HG03139 (cell line): ENCODE measurements around the gene PMEPA1.

Source experiments
- ATAC-seq: cut with Tn5 transposase; IDR thresholded peaks from one replicate; pipeline ENCODE4 v1.9.1; 2021; ENCODE audit not compliant: unreplicated experiment

PMEPA1 gene

DNA sequence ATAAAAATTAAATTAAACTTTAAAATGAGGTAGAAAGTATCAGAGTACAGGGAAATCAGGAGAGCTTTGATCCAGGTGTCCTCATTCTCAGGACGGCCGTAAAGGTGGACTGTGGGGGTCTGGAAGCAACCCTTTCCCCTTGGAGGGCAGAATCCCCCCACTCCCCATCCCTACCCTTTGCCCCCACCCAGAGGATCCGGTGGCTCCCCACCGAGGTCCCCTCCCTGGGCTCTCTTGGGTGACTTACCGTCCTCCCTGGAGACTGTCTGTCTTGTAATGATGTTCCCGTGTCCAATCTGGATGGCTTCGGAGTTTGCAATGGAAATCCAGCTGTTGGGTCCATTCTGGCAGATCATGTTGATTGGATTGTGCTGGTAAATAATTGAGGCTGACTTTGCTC, 96.9 kb downstream of the PMEPA1 start:
- ATAC-seq, result no peak

DNA sequence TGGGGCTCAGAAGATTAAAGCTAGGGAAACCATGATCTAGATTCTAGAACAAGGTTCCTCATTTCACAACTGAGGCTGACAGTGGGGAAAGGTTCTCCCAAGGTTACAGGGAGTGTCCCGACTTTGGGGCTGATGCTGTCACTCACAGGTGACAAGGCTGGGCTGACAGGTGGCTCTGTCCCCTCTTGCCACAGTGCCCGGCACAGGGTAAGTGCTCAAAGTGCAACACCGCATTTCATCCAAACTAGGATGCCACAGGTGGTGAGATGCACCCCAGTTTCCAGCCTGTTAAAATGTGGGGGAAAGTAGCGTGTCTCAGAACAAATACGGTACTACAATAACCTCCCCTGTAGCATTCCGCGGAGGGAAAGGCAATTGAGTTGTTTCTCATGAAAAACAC, 97.4 kb downstream of the PMEPA1 start:
- ATAC-seq, result no peak

DNA sequence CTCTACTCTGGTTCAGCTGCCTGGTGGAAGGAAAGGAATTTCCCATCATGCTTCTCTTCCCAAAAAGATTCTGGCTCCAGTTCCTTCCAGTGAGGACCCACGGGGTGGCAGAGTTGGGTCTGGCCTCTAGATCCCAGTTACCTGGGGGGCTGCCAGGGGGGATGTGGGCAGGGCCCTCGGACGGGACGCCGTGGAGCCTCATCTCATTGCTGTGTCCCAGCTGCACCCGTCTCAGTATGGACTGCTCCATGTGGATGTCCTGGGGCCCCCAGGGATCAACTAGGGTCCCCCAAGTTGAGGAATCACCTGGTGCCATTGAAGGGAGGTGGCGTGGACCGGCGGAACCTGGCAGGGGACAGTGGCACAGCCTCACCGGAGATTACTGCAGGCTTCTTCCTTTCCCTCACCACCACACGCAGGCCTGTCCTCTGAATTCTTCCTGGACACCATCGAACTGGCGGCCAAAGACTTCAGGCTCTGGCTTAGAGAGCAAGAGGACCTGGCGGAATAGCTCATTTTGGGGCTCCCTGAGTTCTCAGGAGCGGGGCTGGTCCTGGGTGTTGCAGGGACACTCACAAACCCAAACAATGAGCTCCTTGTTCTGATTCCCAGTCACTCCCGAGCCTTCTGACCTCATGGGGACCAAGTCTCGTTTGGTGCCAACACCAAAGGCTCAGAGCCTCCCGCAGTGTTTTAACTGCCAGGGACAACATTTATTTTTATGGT, 98.1 kb downstream of the PMEPA1 start:
- ATAC-seq, result no peak

DNA sequence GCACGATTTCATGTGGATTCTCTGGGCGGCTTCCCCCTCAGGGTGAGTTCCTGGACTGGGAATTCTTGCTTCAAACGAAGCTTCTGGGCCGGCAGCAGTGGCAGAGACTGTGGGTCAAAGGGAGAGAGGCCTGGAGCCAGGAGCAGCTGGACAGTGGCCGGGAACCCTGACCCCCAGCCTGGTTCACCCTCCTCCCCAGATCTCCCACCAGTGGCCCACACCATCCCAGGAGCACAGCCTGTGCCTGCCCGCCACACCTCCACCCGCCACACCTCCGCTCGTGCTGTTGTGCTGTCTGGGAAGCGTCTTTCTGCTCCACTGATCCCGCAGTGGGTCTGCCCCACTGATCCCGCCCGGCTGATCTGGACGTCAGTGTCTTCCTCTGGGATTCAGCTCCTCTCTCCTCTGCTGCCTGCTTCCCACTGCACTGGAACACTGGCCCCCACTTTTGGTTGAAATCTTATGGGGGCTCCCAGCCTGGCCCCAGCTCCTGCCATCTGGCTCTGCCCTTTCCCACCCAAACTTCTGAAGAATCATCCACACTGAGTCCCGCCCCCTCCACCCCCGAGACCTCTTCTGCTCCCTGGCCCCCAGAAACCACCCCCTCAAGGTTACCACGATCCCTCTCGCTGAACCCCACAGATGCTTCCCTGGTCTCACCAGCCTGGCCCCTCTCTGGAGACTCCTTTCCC, 99.4 kb downstream of the PMEPA1 start:
- no peak for ATAC-seq

DNA sequence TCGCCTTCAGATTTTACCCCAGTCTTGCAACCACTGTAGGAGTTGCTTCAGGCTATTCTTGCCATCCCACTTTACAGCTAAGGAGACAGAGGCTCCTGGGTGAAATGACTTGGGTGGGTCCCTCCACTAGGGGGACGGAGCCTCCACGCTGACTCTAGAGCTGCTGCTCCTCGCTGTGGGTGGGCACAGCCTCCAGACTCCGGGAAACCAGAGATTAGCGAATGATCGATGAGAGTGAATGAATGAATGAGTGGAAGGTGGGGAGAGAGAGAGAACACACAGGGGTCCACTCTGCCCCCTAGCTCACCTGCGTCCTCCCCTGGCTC, 100.0 kb downstream of the PMEPA1 start:
- no peak for ATAC-seq

DNA sequence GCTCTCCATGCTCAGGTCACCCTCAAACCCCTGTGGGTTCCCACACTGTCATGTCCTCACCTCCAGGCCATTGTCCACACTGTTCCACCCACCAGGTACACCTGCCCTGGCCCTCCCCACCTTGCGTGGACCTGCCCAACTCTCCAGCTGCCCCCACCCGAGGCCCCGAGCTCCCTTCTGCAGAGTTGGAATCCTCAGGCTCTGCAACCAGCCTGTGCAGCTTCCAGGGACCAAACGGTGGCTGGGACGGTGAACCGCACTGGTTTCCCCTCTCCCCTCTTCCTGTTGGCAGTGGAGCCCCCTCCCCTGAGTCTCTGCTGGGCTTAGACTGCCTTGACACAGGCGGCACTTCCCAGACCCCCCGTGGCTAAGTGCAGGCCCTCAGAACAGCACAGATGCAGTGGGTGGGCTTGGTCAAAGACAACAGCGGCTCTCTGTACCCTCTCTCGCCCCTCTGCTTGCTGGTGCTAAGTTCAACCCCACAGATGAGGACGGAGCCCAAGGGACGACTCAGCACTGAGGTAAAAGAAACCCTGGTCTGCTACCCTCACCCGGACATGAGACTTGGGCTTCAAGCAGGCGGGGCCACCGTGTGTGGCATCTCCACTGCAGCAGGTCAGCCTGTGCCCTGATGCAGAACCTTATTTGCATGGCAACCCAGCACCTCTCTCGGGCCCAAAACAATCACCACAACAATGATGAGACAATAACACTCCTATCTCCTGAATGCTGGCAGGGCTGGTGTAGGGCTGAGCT, 100.6 kb downstream of the PMEPA1 start:
- ATAC-seq, result no peak

DNA sequence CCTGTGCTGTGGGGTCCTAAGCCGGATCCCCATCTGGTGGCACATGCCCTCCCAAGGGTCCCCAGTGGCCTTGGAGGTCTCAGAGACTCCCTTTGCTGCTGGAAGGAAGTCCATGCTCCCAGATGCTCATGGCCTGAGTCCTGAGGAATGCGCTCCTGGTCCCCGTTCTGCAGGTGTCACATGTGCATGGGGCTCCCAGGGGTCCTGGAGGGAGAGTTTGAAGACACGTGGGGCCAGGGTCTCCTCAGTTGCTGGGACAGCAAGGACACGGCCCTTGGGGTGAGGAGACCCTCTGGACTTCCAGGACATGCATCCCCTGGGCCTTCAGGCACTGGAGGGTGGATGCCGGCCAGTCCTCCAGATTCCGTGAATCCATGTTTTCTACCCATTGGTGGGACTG, 101.3 kb downstream of the PMEPA1 start:
- no peak for ATAC-seq

DNA sequence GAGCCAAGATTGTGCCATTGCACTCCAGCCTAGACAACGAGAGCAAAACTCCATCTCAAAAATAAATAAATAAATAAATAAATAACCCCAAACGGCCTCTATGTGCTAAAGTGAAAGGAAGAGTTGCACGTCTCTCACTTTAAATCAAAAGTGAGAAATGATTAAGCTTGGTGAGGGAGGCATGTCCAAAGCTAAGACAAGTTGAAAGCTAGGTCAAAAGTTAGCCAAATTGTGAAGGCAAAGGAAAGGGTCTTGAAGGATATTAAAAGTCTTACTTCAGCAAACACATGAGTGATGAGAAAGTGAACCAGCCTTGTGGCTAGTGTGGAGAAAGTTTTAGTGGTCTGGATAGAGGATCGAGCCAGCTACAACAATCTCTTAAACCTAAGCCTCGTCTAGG, 103.9 kb downstream of the PMEPA1 start:
- ATAC-seq, result no peak

DNA sequence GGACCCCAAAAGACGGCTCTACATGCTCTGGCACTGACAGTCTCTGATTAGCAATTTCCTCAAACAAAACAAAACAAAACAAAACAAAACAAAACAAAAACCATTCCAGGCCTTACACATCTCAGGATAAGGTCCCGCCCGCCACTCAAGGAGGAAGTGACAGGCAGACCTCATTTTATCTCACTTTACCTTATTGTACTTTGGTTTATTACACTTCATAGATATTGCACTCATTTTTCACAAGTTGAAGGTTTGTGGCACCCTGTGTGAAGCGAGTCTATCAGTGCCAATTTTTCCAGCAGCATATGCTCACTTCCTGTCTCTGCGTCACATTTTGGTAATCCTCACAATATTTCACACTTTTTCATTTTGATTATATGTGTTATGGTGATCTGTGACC, 104.8 kb downstream of the PMEPA1 start:
- no peak for ATAC-seq

DNA sequence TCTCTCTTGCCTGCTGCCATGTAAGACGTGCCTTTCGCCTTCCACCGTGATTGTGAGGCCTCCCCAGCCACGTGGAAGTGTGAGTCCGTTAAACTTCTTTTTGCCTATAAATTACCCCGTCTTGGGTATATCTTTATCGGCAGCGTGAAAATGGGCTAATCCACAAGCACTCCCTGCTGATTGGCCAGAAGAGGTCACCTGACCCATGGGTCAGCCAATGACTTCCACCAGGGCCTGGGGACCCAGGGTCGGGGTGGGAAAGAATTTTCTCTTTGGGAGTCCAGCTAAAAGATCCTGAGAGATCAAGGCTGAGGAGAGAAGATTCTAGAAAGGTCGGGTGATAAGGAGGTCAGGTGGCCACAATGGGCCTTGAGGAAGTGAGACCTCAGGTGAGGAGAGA, 106.7 kb downstream of the PMEPA1 start:
- no peak for ATAC-seq

DNA sequence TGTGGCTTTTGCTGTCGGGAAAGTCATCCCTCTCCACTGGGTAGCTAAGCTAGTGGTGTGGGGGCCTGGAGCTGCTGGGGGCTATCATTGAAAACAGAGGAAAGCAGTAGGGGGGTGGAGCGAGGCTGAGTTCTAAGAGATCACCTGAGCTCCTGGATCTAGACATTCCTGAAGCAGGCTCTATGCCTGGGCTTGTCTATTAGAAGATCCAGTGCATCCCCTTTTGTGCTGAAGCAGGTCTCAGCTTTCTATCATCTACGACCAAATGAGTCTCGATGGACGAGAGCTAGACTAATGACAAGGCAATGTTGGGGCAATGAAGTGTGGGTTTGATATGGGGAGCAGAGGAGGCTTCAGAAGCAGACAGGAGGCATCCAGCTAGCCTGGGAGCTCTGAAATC, 108.1 kb downstream of the PMEPA1 start:
- ATAC-seq, result no peak

DNA sequence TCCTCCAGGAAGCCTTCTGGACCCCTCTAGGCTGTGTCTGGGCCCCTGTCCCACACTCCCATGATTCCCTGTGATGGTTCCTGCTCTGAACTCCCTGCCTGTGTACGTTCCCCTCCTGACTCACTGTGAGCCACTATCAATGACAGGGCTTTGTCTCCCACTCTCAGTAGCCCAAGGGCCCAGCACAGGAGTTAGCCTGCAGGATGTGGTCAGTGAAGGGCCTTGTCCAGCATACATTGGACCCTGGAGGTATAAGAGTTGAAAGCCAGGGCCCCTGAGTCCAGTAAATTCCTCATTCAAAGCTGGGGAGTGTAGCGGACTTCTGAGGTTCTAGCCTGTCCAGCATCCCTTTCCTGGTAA, 108.6 kb downstream of the PMEPA1 start:
- no peak for ATAC-seq

DNA sequence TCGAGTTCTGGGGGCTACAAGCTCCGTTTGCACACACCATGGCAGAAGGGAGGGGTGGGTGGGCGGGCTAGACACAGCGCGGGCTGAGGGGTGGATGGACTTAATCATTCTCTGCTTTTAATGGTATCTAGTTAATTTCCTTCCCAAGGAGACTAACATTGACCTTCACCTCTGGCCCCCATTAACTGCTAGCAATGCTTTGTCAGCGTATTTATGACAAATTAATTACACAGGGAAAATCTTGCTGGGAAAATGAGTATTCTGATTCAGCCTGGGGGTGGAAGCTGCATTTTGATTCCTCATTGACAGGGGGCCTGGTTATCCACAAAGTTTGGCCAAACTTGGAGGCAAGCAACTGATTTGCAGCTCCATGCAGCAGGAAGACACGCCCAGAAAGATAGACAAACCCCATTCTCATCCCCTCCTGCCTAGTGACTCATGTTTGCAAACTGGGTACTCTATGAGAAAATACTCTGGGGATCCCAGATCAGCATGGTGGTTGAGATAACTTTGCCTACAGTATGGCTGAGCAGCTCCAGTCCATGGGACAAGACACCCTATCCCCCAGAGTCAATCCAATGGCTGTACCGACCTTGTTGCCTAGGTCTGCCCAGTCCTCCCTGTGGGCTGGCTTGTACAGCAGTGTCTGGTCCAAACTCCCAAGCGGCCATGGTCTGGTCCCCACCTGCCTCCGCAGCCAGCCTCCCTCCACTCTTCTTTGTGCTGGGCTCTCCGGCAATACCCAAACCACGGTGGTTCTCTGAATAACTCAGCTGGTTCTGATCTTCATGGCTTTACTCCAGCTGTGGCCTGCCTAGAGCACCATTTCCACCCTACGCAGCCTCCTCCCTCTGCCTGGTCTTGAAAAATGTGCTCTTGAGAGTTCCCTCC, 109.2 kb downstream of the PMEPA1 start:
- no peak for ATAC-seq

DNA sequence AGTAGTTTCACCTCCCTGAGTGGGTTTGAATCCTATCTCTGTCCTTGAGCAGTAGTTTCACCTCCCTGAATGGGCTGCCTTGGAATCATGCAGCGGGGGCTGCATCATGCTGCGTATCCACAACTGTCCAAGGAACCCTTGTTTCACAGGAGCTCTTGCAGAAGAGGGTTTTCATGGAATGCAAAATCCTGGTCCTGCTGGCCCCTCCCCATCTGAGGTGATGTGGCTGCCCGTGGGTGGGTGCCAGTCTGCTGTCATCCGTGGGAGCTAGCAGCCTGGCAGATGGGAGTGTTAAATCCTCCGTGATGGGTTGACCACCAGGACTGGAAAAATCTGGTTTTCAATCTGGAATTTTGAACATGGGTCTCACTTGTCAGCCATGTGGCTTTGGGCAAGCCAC, 111.3 kb downstream of the PMEPA1 start:
- no peak for ATAC-seq
